OCI-LY7 (cell line): ENCODE measurements around the gene NPAS2. TPM values are rescaled to one million over a fixed set of nuclear protein-coding genes. Genes with fewer than 3 reads are reported as not detected.

Experiments used
- BruUV-seq: library from RNA; stranded (reverse); fragments of 400-500 nt; replicated peaks from 2 replicates; lab custom pipeline; 2021; lab: Mats Ljungman, UMichigan
- CTCF ChIA-PET: fragments of 300-600 bp; sonication (Branson Sonifier 250); formaldehyde crosslinking; loops from one replicate; lab custom pipeline; 2022; ENCODE audit warnings: antibody characterized with exemption; ENCODE audit not compliant: unreplicated experiment; lab: Charles Lee
- POLR2A ChIA-PET: fragments of 300-600 bp; sonication (Branson Sonifier 250); formaldehyde crosslinking; loops from one replicate; lab custom pipeline; 2022; ENCODE audit warnings: antibody characterized with exemption; lab: Charles Lee
- DNase-seq: peaks from one replicate; pipeline ENCODE4 v3.0.0-alpha.2; 2015; ENCODE audit warnings: low spot score
- H2AFZ ChIP-seq: fragments of 200-600 bp; sonication (generic), shearing (Covaris generic); 2 replicates; pipeline ENCODE4 v1.6.1; 2014; ENCODE audit warnings: mild to moderate bottlenecking, antibody characterized with exemption, low read length, moderate library complexity
- H3K27ac ChIP-seq: fragments of 200-600 bp; sonication (generic); 2 replicates; pipeline ENCODE4 v1.5.1; 2014; ENCODE audit warnings: mixed run types, low read depth, mild to moderate bottlenecking, moderate library complexity, low read length, inconsistent platforms; ENCODE audit not compliant: poor library complexity, severe bottlenecking
- H3K36me3 ChIP-seq: fragments of 200-600 bp; sonication (generic); 2 replicates; pipeline ENCODE4 v1.6.1; 2014; ENCODE audit warnings: mild to moderate bottlenecking, antibody characterized with exemption, low read length, moderate library complexity, mixed read lengths; ENCODE audit not compliant: insufficient read depth
- H3K4me1 ChIP-seq: fragments of 200-600 bp; sonication (generic); 2 replicates; pipeline ENCODE4 v1.5.1; 2014; ENCODE audit warnings: mild to moderate bottlenecking, low read length; ENCODE audit not compliant: insufficient read depth, poor library complexity, severe bottlenecking
- H3K4me2 ChIP-seq: fragments of 200-600 bp; sonication (generic); 2 replicates; pipeline ENCODE4 v1.6.1; 2014; ENCODE audit warnings: mild to moderate bottlenecking, low read length
- H3K4me3 ChIP-seq: fragments of 200-600 bp; sonication (generic); 2 replicates; pipeline ENCODE4 v1.5.1; 2014; ENCODE audit warnings: mild to moderate bottlenecking, low read depth, low read length; ENCODE audit not compliant: poor library complexity, severe bottlenecking
- H3K79me2 ChIP-seq: fragments of 200-600 bp; sonication (generic); 2 replicates; pipeline ENCODE4 v1.6.1; 2016; ENCODE audit warnings: low read depth, mild to moderate bottlenecking, low read length, moderate library complexity, mixed read lengths; ENCODE audit not compliant: insufficient read depth
- H3K9me2 ChIP-seq: fragments of 200-600 bp; sonication (generic); 2 replicates; pipeline ENCODE4 v1.6.1; 2016; ENCODE audit warnings: mild to moderate bottlenecking, low read length, mixed read lengths; ENCODE audit not compliant: insufficient read depth
- H3K9me3 ChIP-seq: fragments of 200-600 bp; sonication (generic); 2 replicates; pipeline ENCODE4 v1.6.1; 2014; ENCODE audit warnings: mild to moderate bottlenecking, mixed run types, low read length, mixed read lengths
- H4K20me1 ChIP-seq: fragments of 200-600 bp; sonication (generic); 2 replicates; pipeline ENCODE4 v1.6.1; 2014; ENCODE audit warnings: mild to moderate bottlenecking, antibody characterized with exemption, low read length, moderate library complexity, mixed read lengths; ENCODE audit not compliant: insufficient read depth
- CTCF ChIP-seq: fragments of 200-600 bp; sonication (generic); conservative IDR thresholded peaks from 2 replicates; pipeline ENCODE4 v1.5.1; 2014; ENCODE audit warnings: mild to moderate bottlenecking, antibody characterized with exemption, low read length, moderate library complexity, mixed read lengths
- EZH2phosphoT487 ChIP-seq: fragments of 200-600 bp; sonication (generic); IDR thresholded peaks from 2 replicates; pipeline ENCODE4 v1.6.1; 2018; ENCODE audit warnings: low read depth, borderline replicate concordance, mild to moderate bottlenecking, mixed run types, antibody characterized with exemption, low read length, moderate library complexity, mixed read lengths
- intact Hi-C: fragments of 100-400 bp; cut with micrococcal nuclease; formaldehyde crosslinking; loops from one replicate; pipeline ENCODE4 v1.10.0; 2022; ENCODE audit not compliant: unreplicated experiment
- total RNA-seq, 2 experiments: library from RNA; depleted of rRNA in 1 of 2; stranded (reverse); fragments of >200 nt in 1 of 2; shearing (Covaris generic) in 1 of 2; gene quantifications; 2 replicates each; pipeline ENCODE4 v1.2.3, GENCODE V29; 2014 to 2022

The NPAS2 gene
- total RNA-seq, 2 experiments from 2014 or later, result not detected

- no peak overlapping the region for H3K27ac ChIP-seq
- H2AFZ ChIP-seq, result no peak overlapping the region
- H3K36me3 ChIP-seq, result no peaks in the 10 kb centered on the region
- H3K4me2 ChIP-seq, result no peak overlapping the region
- H3K9me3 ChIP-seq, result no peaks in the 10 kb centered on the region
- no peaks in the 10 kb centered on the region for H4K20me1 ChIP-seq
- H3K4me3 ChIP-seq, result no peak overlapping the region
- no peaks in the 10 kb centered on the region for H3K79me2 ChIP-seq
- ChIA-PET CTCF (no interaction called here), POLR2A (no interaction called here)
- no peaks in the 10 kb centered on the region for H3K9me2 ChIP-seq
- BruUV-seq, result no TSS peak
- H3K4me1 ChIP-seq, result no peaks in the 10 kb centered on the region
- DNase-seq, result no peak
- intact Hi-C loops, result loop anchor here (10.0 kb wide), 1 partner anchor 1085 kb away; no protein-coding TSS in a partner anchor
- TF ChIP-seq EZH2phosphoT487, result no peak
- no peak for TF ChIP-seq CTCF
These were observed 220.1 kb downstream of the NPAS2 start for GRCh38 chr2:101040072-101040471.

GRCh38 chr2:101040761-101041160, 220.8 kb downstream of the NPAS2 start:
- no peaks in the 10 kb centered on the region for H3K4me1 ChIP-seq
- H4K20me1 ChIP-seq, result no peaks in the 10 kb centered on the region
- ChIA-PET POLR2A (no interaction called here), CTCF (no interaction called here)
- no peak overlapping the region for H3K4me3 ChIP-seq
- no peaks in the 10 kb centered on the region for H3K9me2 ChIP-seq
- BruUV-seq, result no TSS peak
- H3K27ac ChIP-seq, result no peak overlapping the region
- H3K9me3 ChIP-seq, result no peaks in the 10 kb centered on the region
- no peak overlapping the region for H3K4me2 ChIP-seq
- no peak overlapping the region for H2AFZ ChIP-seq
- TF ChIP-seq EZH2phosphoT487 (no peak), CTCF (no peak)
- DNase-seq, result no peak
- intact Hi-C loops, result loop anchor here (10.0 kb wide), 1 partner anchor 1084 kb away; no protein-coding TSS in a partner anchor
- H3K79me2 ChIP-seq, result no peaks in the 10 kb centered on the region
- H3K36me3 ChIP-seq, result no peaks in the 10 kb centered on the region

- no peak for DNase-seq
- ChIA-PET POLR2A (no interaction called here), CTCF (no interaction called here)
- Histone ChIP-seq H3K4me3 (no peak overlapping the region), H3K36me3 (no peaks in the 10 kb centered on the region), H3K9me3 (no peaks in the 10 kb centered on the region), H2AFZ (no peak overlapping the region), H4K20me1 (no peaks in the 10 kb centered on the region), H3K27ac (no peak overlapping the region), H3K4me2 (no peak overlapping the region), H3K79me2 (no peaks in the 10 kb centered on the region), H3K9me2 (no peaks in the 10 kb centered on the region), H3K4me1 (no peaks in the 10 kb centered on the region)
- BruUV-seq, result no TSS peak
- TF ChIP-seq CTCF (no peak), EZH2phosphoT487 (no peak)
- intact Hi-C loops, result loop anchor here (10.0 kb wide), 1 partner anchor 1083 kb away; no protein-coding TSS in a partner anchor
These were observed 221.5 kb downstream of the NPAS2 start for GRCh38 chr2:101041413-101041812.
